ENCODE results near the gene TIE1. TPM values are rescaled to one million over a fixed set of nuclear protein-coding genes. Genes with fewer than 3 reads are reported as not detected.

The TIE1 gene
- total RNA-seq, 1 donor from 2014 or later, result 0.98 TPM

DNA sequence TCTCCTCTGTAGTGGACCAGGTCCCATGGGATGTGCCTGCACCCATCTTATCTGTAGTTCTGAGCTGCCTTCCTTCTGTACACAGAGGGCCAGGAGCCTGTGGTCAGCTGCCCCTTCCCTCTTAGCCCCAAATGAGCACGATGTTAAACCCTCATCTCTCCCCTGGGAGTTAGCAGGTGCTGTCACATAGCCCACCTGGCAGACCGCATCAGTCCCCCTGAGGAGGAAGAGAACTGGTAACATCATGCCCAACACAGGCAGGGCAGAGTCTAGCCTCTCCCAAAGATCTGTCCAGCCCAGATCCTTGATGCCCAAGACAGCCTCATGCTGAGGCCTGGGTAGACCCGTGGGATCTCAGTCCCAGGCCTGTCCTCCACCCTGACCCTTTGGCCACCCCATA lies 4.7 kb downstream of the TIE1 start:
- no peak for FAIRE-seq
- H3K27ac ChIP-seq (ENCODE audit: low read depth, low read length), result no peak overlapping the region
- no peaks in the 10 kb centered on the region for H4K20me1 ChIP-seq (ENCODE audit: insufficient read depth, low read length)
- no peak overlapping the region for H2AFZ ChIP-seq (ENCODE audit: low read depth, low read length)
- no peak overlapping the region for H3K4me2 ChIP-seq (ENCODE audit: low read length)
- no peak overlapping the region for H3K9ac ChIP-seq (ENCODE audit: low read length)
- H3K27me3 ChIP-seq (ENCODE audit: insufficient read depth, low read length), result no peaks in the 10 kb centered on the region
- H3K4me1 Mint-ChIP-seq (ENCODE audit: low read depth, unreplicated experiment), result peaks cover 13% of the 10 kb centered on the region
- H3K36me3 ChIP-seq (ENCODE audit: insufficient read depth, low read length), result no peaks in the 10 kb centered on the region
- H3K27me3 Mint-ChIP-seq (ENCODE audit: low read depth, unreplicated experiment), result peaks cover 29% of the 10 kb centered on the region
- DNase-seq (ENCODE audit: low read depth), result no peak
- H3K79me2 ChIP-seq (ENCODE audit: insufficient read depth, low read length), result no peaks in the 10 kb centered on the region
- H3K9me3 Mint-ChIP-seq (ENCODE audit: unreplicated experiment), result peaks cover 14% of the 10 kb centered on the region
- H3K27ac Mint-ChIP-seq (ENCODE audit: unreplicated experiment), result no peak overlapping the region
- TF ChIP-seq CTCF (IDR thresholded peaks at IDR 0.05; ENCODE audit: insufficient read depth, low read depth, low read length) (no peak), EZH2 (IDR thresholded peaks at IDR 0.05; ENCODE audit: insufficient read depth, low read length) (no peak)
- no peaks in the 10 kb centered on the region for H3K9me3 ChIP-seq (ENCODE audit: insufficient read depth, low read depth, low read length)
- H3K4me3 ChIP-seq (ENCODE audit: insufficient read depth, low read depth, low read length), result no peak overlapping the region
- H3K36me3 Mint-ChIP-seq (ENCODE audit: low read depth, unreplicated experiment), result peaks cover 11% of the 10 kb centered on the region
- H3K4me1 ChIP-seq (ENCODE audit: insufficient read depth, low read length), result no peaks in the 10 kb centered on the region
- H3K4me3 Mint-ChIP-seq (ENCODE audit: unreplicated experiment), result no peak overlapping the region

DNA sequence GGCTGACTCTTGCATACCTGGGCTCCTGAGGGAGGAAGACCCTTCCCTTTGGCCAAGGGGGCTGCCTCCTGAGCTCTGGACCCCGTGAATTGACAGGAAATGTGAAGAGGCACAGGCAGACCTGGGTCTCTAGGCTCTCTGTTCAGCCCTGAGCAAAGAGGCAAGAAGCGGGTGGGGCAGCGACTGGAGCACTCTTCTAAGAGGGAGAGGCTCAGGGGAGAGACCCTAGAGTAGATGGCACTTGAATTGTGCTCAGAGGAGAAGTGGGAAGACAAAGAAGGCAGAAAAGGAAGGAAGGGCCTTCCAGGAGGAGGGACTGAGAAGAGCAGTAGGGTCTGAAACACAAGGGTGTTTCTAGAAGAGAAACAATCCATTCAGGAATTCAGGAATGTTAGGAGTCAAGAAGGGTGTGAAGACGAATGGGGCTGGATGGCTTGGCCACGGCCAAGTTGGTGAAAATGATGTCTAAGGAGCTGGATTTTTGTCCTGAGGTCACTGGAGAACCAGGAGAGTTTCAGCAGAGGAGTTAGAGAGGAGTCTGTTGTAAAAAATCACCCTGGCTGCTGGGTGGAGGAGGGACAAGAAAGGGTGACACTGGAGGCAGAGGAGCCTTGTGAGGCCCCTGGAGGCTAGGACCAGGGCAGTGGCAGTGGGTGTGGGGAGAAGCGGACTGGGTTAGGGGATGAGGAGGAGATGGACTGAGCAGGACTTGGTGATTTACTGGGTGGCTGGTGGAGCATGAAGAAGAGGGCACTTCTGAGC lies 5.3 kb downstream of the TIE1 start:
- Histone ChIP-seq H3K79me2 (ENCODE audit: insufficient read depth, low read length) (no peaks in the 10 kb centered on the region), H4K20me1 (ENCODE audit: insufficient read depth, low read length) (no peaks in the 10 kb centered on the region), H3K4me1 (ENCODE audit: insufficient read depth, low read length) (no peaks in the 10 kb centered on the region), H3K9ac (ENCODE audit: low read length) (no peak overlapping the region), H2AFZ (ENCODE audit: low read depth, low read length) (no peak overlapping the region), H3K4me3 (ENCODE audit: insufficient read depth, low read depth, low read length) (no peak overlapping the region), H3K4me2 (ENCODE audit: low read length) (no peak overlapping the region), H3K27me3 (ENCODE audit: insufficient read depth, low read length) (no peaks in the 10 kb centered on the region), H3K27ac (ENCODE audit: low read depth, low read length) (no peak overlapping the region), H3K9me3 (ENCODE audit: insufficient read depth, low read depth, low read length) (no peaks in the 10 kb centered on the region), H3K36me3 (ENCODE audit: insufficient read depth, low read length) (no peaks in the 10 kb centered on the region)
- Mint-ChIP-seq H3K4me1 (ENCODE audit: low read depth, unreplicated experiment) (peaks cover 13% of the 10 kb centered on the region), H3K4me3 (ENCODE audit: unreplicated experiment) (no peak overlapping the region), H3K9me3 (ENCODE audit: unreplicated experiment) (peaks cover 14% of the 10 kb centered on the region), H3K27me3 (ENCODE audit: low read depth, unreplicated experiment) (peaks cover 33% of the 10 kb centered on the region), H3K27ac (ENCODE audit: unreplicated experiment) (no peak overlapping the region), H3K36me3 (ENCODE audit: low read depth, unreplicated experiment) (peaks cover 11% of the 10 kb centered on the region)
- no peak for TF ChIP-seq EZH2 (IDR thresholded peaks at IDR 0.05; ENCODE audit: insufficient read depth, low read length)
- TF ChIP-seq CTCF (IDR thresholded peaks at IDR 0.05; ENCODE audit: insufficient read depth, low read depth, low read length), result no peak
- DNase-seq (ENCODE audit: low read depth) (no peak), FAIRE-seq (no peak)

All from astrocyte (in vitro differentiated cells and primary cell).